ENCODE data around the gene KRTAP4-7. TPM values are rescaled to one million over a fixed set of nuclear protein-coding genes. Genes with fewer than 3 reads are reported as not detected.
"Not testable (repeated sequence)": the region's sequence is repeated elsewhere in the genome, so short reads cannot be mapped to it uniquely, and the experiment has no call there.

KRTAP4-7 gene
- total and polyA plus RNA-seq, 2 donors = not detected

GRCh38 chr17:41111151-41111885 is 27.4 kb downstream of the KRTAP4-7 start:
- Histone ChIP-seq H3K4me3 (ENCODE audit: low read depth, low read length) (no peak overlapping the region), H3K27ac (ENCODE audit: low read depth) (no peak overlapping the region), H3K4me1 (ENCODE audit: insufficient read depth) (no peaks in the 10 kb centered on the region), H3K36me3 (ENCODE audit: insufficient read depth) (no peaks in the 10 kb centered on the region)
- 79% methylated on average over 2 of the region's 2 CpGs for WGBS
- DNase-seq (ENCODE audit: extremely low spot score) = no peak

DNA sequence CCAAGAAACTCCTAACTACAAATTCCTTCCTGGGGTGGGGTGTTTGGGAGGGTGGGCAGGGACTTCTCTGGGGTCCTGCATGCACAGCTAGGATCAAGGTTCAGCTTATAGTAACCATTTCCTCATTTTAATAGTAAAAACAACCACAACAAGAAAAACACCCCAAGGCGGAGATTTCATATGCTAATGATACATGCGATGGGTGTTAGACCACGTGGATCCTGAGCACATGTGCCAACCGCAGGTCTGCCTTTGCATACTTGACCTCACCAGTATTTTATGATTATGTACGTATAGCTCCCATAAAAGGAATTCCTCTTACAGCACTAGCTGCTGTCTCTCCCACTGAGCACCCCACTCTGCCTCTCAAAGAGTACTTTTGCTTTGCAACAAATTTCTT is 32.3 kb downstream of the KRTAP4-7 start:
- no peak overlapping the region for H3K27ac ChIP-seq (ENCODE audit: low read depth)
- no peaks in the 10 kb centered on the region for H3K36me3 ChIP-seq (ENCODE audit: insufficient read depth)
- no peak for DNase-seq (ENCODE audit: extremely low spot score)
- H3K4me1 ChIP-seq (ENCODE audit: insufficient read depth) = no peaks in the 10 kb centered on the region
- 47% methylated on average over 5 of the region's 5 CpGs for WGBS
- H3K4me3 ChIP-seq (ENCODE audit: low read depth, low read length) = no peak overlapping the region

DNA sequence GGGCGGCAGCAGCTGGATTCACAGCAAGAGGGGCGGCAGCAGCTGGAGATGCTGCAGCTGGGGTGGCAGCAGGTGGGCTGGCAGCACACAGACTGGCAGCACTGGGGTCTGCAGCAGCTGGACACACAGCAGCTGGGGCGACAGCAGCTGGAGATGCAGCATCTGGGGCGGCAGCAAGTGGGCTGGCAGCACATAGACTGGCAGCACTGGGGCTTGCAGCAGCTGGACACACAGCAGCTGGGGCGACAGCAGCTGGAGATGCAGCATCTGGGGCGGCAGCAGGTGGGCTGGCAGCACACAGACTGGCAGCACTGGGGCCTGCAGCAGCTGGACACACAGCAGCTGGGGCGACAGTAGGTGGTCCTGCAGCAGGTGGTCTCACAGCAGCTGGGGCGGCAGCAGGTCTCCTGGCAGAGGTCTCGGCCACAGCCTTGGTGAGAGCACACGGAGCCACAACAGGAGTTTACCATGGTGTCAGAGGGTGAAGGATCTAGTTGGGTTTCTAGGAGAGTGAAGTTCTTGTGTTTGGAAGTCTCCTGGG is 34.0 kb downstream of the KRTAP4-7 start, which contains the start of gene KRTAP4-11:
Gene KRTAP4-11 (minus strand): TSS at position 528 of the 541 bp plus-strand sequence. CDS start 58 bp downstream, at position 470.
- not testable (repeated sequence) for H3K4me3 ChIP-seq (ENCODE audit: low read depth, low read length); H3K4me1 ChIP-seq (ENCODE audit: insufficient read depth); H3K27ac ChIP-seq (ENCODE audit: low read depth); DNase-seq (ENCODE audit: extremely low spot score); H3K36me3 ChIP-seq (ENCODE audit: insufficient read depth)
- 74% methylated on average over 10 of the region's 10 CpGs for WGBS

GRCh38 chr17:41118721-41119120 is 34.8 kb downstream of the KRTAP4-7 start:
- DNase-seq (ENCODE audit: extremely low spot score) = no peak
- Histone ChIP-seq H3K36me3 (ENCODE audit: insufficient read depth) (no peaks in the 10 kb centered on the region), H3K4me3 (ENCODE audit: low read depth, low read length) (no peak overlapping the region), H3K27ac (ENCODE audit: low read depth) (no peak overlapping the region), H3K4me1 (ENCODE audit: insufficient read depth) (no peaks in the 10 kb centered on the region)
- 88% methylated on average over 4 of the region's 4 CpGs for WGBS

DNA sequence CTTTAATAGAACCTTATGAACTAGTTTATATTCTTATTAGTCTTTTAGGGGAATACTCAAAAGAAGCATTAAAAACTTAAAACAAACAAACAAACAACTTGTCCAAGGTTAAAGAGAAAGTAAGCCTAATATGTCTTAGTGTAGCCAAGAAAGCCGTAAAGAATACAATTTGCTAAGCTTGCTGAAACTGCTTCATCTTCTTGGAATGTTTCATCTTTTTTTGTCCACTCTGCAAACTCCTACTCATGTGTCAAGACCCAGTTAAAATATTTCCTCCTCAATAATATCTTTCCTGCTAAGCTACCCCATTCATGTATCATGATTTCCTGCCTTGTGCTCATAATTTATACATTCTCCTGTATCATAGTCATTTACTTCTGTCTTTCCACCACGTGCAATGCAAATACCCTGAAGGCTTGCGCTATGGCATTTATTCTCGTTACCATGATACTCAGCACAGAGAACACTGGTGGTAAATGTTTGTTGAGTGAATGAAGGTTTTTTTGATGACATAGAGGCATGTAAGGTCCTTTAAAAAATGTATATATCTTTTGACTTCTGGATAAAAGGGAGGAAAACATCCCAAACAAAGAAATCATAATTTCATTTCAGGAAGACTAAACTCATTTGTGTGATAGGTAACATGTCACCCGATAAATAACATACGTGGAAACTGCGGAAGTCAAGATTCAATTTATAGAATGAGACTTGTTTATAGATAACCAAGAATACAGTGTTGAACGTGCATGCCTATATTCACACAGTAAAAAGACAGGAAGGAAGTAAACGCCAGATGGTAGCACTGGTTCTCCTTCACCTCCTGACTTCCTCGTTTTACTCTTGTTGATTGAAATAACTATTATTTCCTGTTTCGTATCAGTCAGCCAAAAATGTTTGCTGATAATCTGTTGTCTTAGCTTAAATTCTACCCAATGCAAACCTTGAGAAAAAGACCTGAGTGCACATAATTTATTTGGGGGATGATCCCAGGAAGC is 36.0 kb downstream of the KRTAP4-7 start:
- 60% methylated on average over 11 of the region's 11 CpGs for WGBS
- not testable (repeated sequence) for DNase-seq (ENCODE audit: extremely low spot score)

GRCh38 chr17:41121742-41122141 is 37.8 kb downstream of the KRTAP4-7 start:
- DNase-seq (ENCODE audit: extremely low spot score) = no peak
- no peak overlapping the region for H3K27ac ChIP-seq (ENCODE audit: low read depth)
- no peaks in the 10 kb centered on the region for H3K36me3 ChIP-seq (ENCODE audit: insufficient read depth)
- no peak overlapping the region for H3K4me3 ChIP-seq (ENCODE audit: low read depth, low read length)
- WGBS = 88% methylated on average over 2 of the region's 2 CpGs
- no peaks in the 10 kb centered on the region for H3K4me1 ChIP-seq (ENCODE audit: insufficient read depth)

More for the DNA sequence above, 36.0 kb downstream of the KRTAP4-7 start:
- H3K27ac ChIP-seq (ENCODE audit: low read depth); H3K36me3 ChIP-seq (ENCODE audit: insufficient read depth); H3K4me3 ChIP-seq (ENCODE audit: low read depth, low read length); H3K4me1 ChIP-seq (ENCODE audit: insufficient read depth): not testable (repeated sequence)

- H3K36me3 ChIP-seq (ENCODE audit: insufficient read depth); H3K4me1 ChIP-seq (ENCODE audit: insufficient read depth); DNase-seq (ENCODE audit: extremely low spot score); H3K27ac ChIP-seq (ENCODE audit: low read depth); H3K4me3 ChIP-seq (ENCODE audit: low read depth, low read length): not testable (repeated sequence)
- WGBS = 73% methylated on average over 12 of the region's 12 CpGs
Measured at GRCh38 chr17:41123292-41123990, 39.5 kb downstream of the KRTAP4-7 start.

DNA sequence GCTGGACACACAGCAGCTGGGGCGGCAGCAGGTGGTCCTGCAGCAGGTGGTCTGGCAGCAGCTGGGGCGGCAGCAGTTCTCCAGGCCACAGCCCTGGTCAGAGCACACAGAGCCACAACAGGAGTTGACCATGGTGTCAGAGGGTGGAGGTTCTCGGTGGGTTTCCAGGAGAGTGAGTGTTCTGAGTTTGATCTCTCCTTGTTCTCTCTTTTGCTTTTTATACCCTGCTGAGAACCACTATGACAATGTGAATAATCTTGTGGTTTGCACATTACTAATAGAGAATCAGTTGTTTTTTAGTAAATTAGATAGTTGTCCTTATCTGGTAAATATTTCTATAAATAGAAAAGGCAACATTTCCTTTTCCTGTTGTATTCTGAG is 40.0 kb downstream of the KRTAP4-7 start, which contains the start of gene KRTAP4-12:
Gene KRTAP4-12 (minus strand): TSS at position 192 of the 381 bp plus-strand sequence. CDS start 60 bp downstream, at position 132.
- not testable (repeated sequence) for H3K27ac ChIP-seq (ENCODE audit: low read depth); H3K36me3 ChIP-seq (ENCODE audit: insufficient read depth); H3K4me1 ChIP-seq (ENCODE audit: insufficient read depth); H3K4me3 ChIP-seq (ENCODE audit: low read depth, low read length); DNase-seq (ENCODE audit: extremely low spot score)
- 67% methylated on average over 3 of the region's 3 CpGs for WGBS

GRCh38 chr17:41125064-41125463 is 41.1 kb downstream of the KRTAP4-7 start:
- 94% methylated on average over 2 of the region's 2 CpGs for WGBS

DNA sequence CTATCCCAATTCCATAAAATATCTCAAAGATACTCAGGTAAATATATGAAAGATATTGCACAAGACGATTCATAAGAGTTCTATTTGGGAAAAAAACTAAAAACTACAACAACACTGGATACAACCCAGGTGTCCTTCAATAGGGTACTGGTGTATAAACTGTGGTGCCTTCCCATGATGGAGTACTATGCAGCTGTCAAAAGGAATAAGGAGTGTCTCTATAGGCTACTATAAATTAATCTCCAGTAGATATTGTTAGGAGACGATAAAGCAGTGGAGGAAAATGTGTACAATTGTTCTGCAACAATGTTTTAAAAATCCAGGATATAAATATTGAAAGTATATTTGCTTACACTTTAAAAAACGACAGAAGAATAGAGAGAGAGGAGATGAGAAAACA is 42.5 kb downstream of the KRTAP4-7 start:
- WGBS = 86% methylated on average over 3 of the region's 3 CpGs
- H3K36me3 ChIP-seq (ENCODE audit: insufficient read depth) = no peaks in the 10 kb centered on the region
- no peak for DNase-seq (ENCODE audit: extremely low spot score)
- H3K4me3 ChIP-seq (ENCODE audit: low read depth, low read length) = no peak overlapping the region
- no peak overlapping the region for H3K27ac ChIP-seq (ENCODE audit: low read depth)
- H3K4me1 ChIP-seq (ENCODE audit: insufficient read depth) = no peaks in the 10 kb centered on the region

More at GRCh38 chr17:41125064-41125463, 41.1 kb downstream of the KRTAP4-7 start:
- H3K4me3 ChIP-seq (ENCODE audit: low read depth, low read length) = no peak overlapping the region
- DNase-seq (ENCODE audit: extremely low spot score) = no peak
- no peaks in the 10 kb centered on the region for H3K4me1 ChIP-seq (ENCODE audit: insufficient read depth)
- H3K27ac ChIP-seq (ENCODE audit: low read depth) = no peak overlapping the region
- no peaks in the 10 kb centered on the region for H3K36me3 ChIP-seq (ENCODE audit: insufficient read depth)

- Histone ChIP-seq H3K4me1 (ENCODE audit: insufficient read depth) (no peaks in the 10 kb centered on the region), H3K36me3 (ENCODE audit: insufficient read depth) (no peaks in the 10 kb centered on the region), H3K27ac (ENCODE audit: low read depth) (no peak overlapping the region), H3K4me3 (ENCODE audit: low read depth, low read length) (no peak overlapping the region)
- DNase-seq (ENCODE audit: extremely low spot score) = no peak
- 52% methylated on average over 1 of the region's 1 CpG for WGBS
Measured at GRCh38 chr17:41127371-41127770, 43.4 kb downstream of the KRTAP4-7 start.

- Histone ChIP-seq H3K4me3 (ENCODE audit: low read depth, low read length) (no peak overlapping the region), H3K27ac (ENCODE audit: low read depth) (no peak overlapping the region), H3K4me1 (ENCODE audit: insufficient read depth) (no peaks in the 10 kb centered on the region), H3K36me3 (ENCODE audit: insufficient read depth) (no peaks in the 10 kb centered on the region)
- no peak for DNase-seq (ENCODE audit: extremely low spot score)
- 83% methylated on average over 3 of the region's 3 CpGs for WGBS
Measured at GRCh38 chr17:41131979-41132378, 48.0 kb downstream of the KRTAP4-7 start.
